HCT116 (cell line): ENCODE data around the gene FRRS1.

Source experiments
- CEBPB ChIP-seq: IDR thresholded peaks from 2 replicates; pipeline ENCODE4 v1.6.1; 2012; ENCODE audit warnings: low read depth
- CTCF ChIP-seq, 3 experiments: fragments of 200-600 bp in 1 of 3; sonication (generic) in 1 of 3; IDR thresholded peaks in 2 of 3; conservative IDR thresholded peaks in 1 of 3; 2 replicates each; pipeline ENCODE4 v1.5.1; 2012 to 2017; ENCODE audit warnings: low read depth in 2 of 3, low read length in 2 of 3, antibody characterized with exemption in 1 of 3, borderline replicate concordance in 1 of 3, control low read depth in 1 of 3, mild to moderate bottlenecking in 1 of 3, mixed read lengths in 1 of 3, mixed run types in 1 of 3, moderate library complexity in 1 of 3; ENCODE audit not compliant: insufficient read depth in 1 of 3
- EZH2 ChIP-seq: fragments of 200-600 bp; sonication (generic); IDR thresholded peaks from 2 replicates; pipeline ENCODE4 v1.6.1; 2017; ENCODE audit warnings: antibody characterized with exemption, mixed run types
- EZH2phosphoT487 ChIP-seq: fragments of 200-600 bp; IDR thresholded peaks from 2 replicates; pipeline ENCODE4 v1.6.1; 2018; ENCODE audit warnings: antibody characterized with exemption, borderline replicate concordance
- POLR2A ChIP-seq: IDR thresholded peaks from 2 replicates; pipeline ENCODE4 v1.7.0; 2011; ENCODE audit warnings: borderline replicate concordance; ENCODE audit not compliant: insufficient read depth, insufficient read length; ENCODE audit errors: extremely low read depth
- POLR2AphosphoS5 ChIP-seq: IDR thresholded peaks from 2 replicates; pipeline ENCODE4 v1.6.1; 2011; ENCODE audit warnings: mild to moderate bottlenecking, low read depth, low read length, moderate library complexity
- REST ChIP-seq: IDR thresholded peaks from 2 replicates; pipeline ENCODE4 v1.6.1; 2012; ENCODE audit warnings: low read depth
- SIN3A ChIP-seq: IDR thresholded peaks from 2 replicates; pipeline ENCODE4 v1.6.1; 2012; ENCODE audit warnings: low read depth
- SRF ChIP-seq: IDR thresholded peaks from 2 replicates; pipeline ENCODE4 v1.6.1; 2012; ENCODE audit warnings: low read depth
- TCF7L2 ChIP-seq: IDR thresholded peaks from 2 replicates; pipeline ENCODE4 v1.7.0; 2011; ENCODE audit warnings: borderline replicate concordance, inconsistent platforms; ENCODE audit not compliant: insufficient read depth, insufficient read length; ENCODE audit errors: extremely low read depth
- YY1 ChIP-seq: IDR thresholded peaks from 2 replicates; pipeline ENCODE4 v1.6.1; 2011; ENCODE audit warnings: low read length, low read depth, moderate library complexity, mild to moderate bottlenecking; ENCODE audit not compliant: insufficient replicate concordance; ENCODE audit errors: extremely low read depth
- ZFX ChIP-seq: fragments of 450-650 bp; IDR thresholded peaks from 2 replicates; pipeline ENCODE4 v1.6.1; 2017
- ZNF274 ChIP-seq: fragments of 200-500 bp; sonication (Bioruptor generic); IDR thresholded peaks from 2 replicates; pipeline ENCODE4 v1.6.1; 2014; ENCODE audit warnings: mild to moderate bottlenecking, low read depth, low read length, inconsistent platforms
- TF ChIP-seq, protein P1 (sequence below): IDR thresholded peaks from 2 replicates; pipeline ENCODE4 v1.6.1; 2012

DNA sequence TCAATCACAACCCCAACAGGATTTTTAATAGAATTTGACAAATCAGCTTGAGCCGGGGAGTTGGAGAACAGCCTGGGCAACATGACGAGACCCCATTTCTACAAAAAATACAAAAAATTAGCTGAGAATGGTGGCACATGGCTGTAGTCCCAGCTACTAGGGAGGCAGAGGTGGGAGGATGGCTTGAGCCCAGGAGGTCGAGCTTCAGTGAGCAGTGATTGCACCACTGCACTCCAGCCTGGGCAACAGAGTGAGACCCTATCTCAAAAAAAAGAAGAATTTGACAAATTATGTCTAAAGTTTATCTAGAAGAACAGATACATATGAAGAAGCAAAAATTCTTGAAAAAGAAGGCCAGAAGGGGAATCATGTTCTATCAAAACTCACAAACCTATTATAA lies 43.2 kb downstream of the FRRS1 start:
- no peak for TF ChIP-seq REST
- no peak for TF ChIP-seq POLR2AphosphoS5
- TF ChIP-seq EZH2 = no peak
- TF ChIP-seq CTCF (IDR thresholded peaks at IDR 0.05 in 2 of 3, conservative IDR thresholded peaks at IDR 0.05 in 1 of 3; ENCODE audit: borderline replicate concordance in 1 of 3, insufficient read depth in 1 of 3, low read depth in 2 of 3, low read length in 2 of 3) = no peak
- TF ChIP-seq SRF = no peak
- TF ChIP-seq, protein P1, sequence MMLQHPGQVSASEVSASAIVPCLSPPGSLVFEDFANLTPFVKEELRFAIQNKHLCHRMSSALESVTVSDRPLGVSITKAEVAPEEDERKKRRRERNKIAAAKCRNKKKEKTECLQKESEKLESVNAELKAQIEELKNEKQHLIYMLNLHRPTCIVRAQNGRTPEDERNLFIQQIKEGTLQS = no peak
- TF ChIP-seq POLR2A = no peak
- no peak for TF ChIP-seq ZFX
- TF ChIP-seq SIN3A = no peak
- TF ChIP-seq ZNF274 = no peak
- no peak for TF ChIP-seq YY1
- TF ChIP-seq EZH2phosphoT487 = no peak
- TF ChIP-seq CEBPB = no peak
- TF ChIP-seq TCF7L2 = no peak
